Umbilical cord (tissue), 2 donors: ENCODE measurements around the gene NXPH2. TPM values are rescaled to one million over a fixed set of nuclear protein-coding genes. Genes with fewer than 3 reads are reported as not detected.
A peak's percentile ranks its signal among the peaks of the same experiment; 100 is the strongest.
"Not testable (repeated sequence)": the region's sequence is repeated elsewhere in the genome, so short reads cannot be mapped to it uniquely, and the experiment has no call there.

Experiments
- DNase-seq: peaks from one replicate; pipeline ENCODE4 v3.0.0-alpha.2; 2015; ENCODE audit warnings: low spot score
- total RNA-seq: library from RNA; depleted of rRNA; stranded (reverse); fragments of >200 nt; gene quantifications from one replicate; pipeline ENCODE4 v1.2.3, GENCODE V29; 2014; ENCODE audit warnings: low replicate concordance; ENCODE audit not compliant: insufficient read depth

Gene NXPH2
- total RNA-seq, 1 donor from 2014 or later: not detected

DNA sequence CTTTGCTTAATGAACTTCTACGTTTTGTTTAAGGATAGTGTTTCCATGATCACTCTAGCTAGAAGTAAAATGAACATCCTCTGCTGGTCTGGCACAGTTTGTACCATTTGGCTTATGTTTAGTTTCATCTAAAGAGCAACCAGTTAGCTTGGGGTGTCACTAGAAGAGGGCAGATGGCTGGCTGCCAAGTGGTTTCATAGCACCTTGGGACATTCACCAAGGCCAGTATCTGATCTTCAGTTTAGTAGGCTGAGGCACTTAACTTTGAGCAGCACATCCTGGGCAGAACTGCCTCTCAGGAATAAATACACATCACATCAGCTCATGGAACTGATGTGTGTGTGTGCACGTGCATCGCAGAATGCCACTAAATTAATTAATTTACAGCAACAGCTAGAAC is 68.4 kb downstream of the NXPH2 start:
- DNase-seq: no peak

DNA sequence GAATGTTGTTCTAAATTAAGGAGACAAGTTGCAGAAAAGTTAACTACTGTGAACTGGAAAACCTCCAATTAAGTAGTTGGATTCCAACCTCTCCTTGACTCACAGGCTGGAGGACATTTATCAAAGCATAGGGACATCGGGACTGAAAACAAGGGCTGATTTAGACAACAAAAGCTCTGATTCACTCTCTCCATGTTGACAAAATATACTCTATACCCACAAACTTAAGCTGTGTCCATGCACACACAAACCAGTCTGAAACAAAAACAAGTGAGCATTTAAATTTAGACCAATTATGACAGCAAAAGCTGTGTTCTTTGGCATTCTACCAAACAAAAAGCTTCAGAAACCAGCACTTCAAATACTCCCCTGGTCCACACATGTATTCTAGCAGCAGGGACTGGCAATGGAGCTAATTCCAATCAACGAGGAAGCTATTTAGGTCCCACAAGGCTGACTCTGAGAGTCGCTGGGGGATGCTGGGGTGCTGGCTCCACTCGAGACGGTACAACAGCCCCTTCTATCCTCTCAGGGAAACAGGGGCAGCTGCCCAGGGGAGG is 71.4 kb downstream of the NXPH2 start:
- peak; percentile 47 for DNase-seq

DNA sequence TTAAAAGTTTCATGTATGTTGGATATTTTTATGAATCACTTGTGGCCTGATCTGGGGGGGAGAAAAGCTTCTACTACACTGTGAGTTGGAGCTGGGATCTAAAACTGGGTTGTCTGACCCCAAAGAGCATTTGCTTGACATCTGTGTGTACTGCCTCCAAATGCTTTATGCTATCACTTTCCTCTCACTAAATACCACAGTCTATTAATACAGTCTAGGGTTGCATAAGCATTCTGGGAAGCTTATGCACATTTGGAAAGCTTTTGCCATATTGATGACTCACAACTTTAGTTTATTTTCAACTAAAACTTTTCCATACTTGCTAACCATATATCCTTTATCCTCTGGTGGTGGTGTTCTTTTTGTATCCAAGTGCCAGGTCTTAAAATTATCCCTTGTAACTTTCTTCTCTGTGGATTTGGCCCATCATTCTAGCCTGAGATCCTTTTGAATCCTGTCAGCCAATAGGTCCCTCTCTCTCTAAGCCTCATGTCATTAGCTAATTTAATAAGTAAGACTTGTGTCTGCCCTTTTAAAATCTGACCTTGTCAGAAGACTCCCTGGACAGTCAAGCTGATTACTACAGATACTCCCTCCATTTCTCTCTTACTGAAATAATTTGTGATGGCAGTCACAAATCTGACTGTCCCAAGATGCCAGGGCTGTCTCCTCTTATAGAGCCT is 72.7 kb downstream of the NXPH2 start:
- DNase-seq: peak; percentile 87

DNA sequence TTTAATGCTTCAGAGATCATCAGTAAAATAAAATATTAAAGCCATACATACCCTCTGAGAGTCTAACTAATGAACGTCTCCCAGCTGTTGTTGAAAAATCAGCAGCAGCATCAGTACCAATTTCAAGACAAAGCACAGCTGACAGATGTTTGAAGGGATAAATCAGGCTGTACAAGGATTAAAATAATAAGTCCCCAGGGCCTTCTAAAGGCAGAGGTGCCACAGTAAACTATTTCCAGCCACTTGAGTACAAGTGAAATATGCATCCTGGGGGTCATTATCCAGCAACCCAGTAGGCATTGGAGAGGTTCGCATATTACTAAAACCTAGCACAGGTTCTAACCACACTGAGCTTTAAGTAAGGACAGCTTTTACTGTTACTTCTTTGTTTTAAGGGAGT is 76.9 kb downstream of the NXPH2 start:
- DNase-seq: no peak

DNA sequence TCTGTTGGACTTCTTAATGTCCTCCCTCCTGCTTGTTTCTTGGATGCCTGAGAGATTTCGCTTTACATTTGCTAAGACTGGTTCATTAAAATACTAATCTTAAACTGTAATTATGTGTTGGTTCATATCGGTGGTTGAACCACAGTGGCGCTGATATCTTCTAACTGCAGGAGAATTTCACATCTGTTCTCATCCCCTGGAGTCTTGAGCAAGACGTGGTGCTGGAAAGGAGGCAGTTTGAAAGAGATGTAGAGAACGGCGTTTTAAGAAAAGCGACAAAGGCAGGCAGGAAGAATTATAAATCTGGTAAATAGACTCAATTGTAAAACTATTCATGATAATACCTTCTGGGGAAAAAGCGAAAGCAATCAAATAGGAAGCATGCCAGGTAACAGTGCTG is 79.5 kb downstream of the NXPH2 start:
- DNase-seq: no peak

DNA sequence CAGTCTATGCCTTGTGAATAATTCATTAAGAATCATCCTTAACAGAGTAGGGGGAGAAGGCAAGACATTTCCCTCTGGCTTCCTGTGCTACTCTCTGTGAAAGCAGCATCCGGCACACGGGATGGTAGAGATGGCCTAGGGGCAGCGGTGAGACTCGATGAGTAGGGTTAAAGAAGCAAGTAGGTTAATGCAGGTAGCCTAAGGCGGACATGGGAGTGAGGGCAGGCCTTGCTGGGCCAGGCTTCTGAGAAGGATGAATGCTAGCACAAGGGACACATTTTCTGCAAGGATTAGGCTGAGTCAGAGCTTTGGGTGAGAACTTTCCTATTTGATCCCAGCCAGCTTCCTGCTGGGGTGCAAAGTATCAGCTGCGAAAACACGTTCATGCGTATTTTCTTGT is 80.8 kb downstream of the NXPH2 start:
- no peak for DNase-seq

DNA sequence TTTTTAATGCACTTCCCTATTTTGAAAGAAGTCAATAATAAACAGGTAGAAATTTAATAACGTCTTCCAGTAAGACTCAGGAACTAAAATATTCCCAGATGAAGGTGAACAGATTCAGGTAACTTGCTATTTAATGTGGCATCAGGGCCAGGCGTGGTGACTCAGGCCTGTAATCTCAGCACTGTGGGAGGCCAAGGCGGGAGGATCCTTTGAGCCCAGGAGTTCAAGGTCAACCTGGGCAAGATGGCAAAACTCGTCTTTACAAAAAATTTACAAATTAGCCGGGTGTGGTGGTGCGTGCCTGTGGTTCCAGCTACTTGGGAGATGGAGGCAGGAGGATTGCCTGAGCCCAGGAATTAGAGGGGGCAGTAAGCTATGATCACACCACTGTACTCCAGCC is 81.8 kb downstream of the NXPH2 start:
- DNase-seq: no peak

DNA sequence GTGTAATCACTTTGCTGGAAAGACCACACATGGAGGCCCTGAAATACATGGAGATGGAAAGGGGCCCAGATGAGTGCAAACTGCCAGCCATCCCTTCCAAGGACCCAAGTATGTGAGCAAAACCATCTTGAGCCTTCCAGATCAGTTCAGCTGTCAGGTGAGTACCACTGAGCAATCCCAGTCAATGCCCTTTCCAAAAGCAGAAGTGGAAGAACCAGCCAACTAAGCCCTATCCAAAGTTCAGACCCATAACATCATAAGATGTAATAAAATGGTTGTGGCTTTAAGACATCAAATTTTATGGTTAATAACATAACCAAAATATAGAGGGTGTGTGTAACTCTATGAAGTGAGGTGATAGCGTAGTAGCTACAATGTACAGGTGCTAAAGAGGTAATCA is 88.5 kb downstream of the NXPH2 start:
- DNase-seq: no peak

DNA sequence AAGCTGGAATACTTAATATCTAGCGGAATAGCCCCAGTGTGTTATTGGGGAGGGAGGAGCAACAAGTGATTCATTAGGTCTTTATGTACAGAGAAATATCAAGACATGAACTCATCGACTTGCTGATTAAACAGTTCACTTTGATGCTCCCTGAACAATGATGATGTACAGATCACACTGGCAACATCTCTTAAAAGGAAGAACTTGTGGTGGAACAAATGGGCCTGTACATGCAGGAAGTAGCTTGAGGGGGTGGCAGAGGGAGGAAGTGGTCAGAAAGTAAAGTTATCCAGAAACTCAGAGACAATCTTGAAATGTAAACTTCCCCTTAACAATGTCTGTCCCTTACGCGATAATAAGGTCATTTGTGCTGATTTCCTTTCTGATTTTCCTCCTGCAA is 90.5 kb downstream of the NXPH2 start:
- DNase-seq: no peak

DNA sequence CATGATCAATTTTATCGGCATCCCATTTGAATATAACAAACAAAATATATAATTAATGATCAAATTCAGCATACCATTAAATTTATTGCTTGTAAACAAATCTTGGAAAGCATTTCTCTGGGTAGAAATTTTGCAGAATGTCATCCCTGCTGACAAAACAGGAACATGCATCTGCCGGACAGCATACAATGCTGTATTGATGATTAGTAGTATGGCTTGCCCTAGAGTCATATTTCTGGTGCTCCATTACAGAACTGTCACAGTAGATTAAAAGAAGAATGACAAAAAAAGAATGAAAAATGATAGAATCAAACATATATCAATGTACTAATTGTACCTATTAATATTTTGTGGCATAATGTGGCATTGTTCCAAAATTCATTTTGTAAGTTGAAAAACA is 98.0 kb downstream of the NXPH2 start:
- no peak for DNase-seq

DNA sequence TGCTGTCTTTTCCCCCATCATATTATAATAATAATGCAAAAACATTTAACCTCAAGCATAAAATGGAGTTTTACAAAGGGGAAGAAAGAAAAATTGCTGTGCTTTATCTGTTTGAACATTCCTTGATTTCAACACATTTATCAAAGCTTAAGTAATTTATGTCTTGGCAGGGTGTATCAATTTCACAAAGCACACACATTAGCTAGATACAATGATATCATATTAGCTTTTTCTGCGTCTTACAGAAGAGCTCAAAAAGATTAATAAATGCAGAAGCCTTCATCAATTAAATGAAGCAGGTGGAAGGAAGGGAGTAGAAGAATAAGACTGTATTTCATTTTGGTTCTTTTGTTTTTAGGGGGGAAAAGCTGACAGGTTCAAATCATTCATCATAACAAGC is 103.0 kb downstream of the NXPH2 start:
- no peak for DNase-seq

DNA sequence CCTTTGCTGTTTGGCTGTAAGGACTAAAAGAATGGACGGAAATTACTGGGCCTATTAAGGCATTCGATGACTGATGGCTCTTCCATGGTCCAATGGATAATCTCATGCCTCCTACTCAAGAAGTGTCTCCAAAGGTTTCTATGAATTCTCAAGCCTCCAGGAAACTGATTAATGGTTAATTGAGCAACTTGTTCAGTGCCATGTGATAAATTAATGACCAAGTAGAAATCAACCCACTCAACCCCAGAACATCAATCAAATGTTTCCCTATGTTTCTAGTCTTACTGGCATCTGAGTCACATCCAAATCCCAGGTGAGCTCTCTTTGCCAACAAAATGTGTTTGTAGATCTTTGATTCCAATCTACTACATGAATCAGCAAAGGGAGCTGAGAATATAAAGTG is 103.6 kb downstream of the NXPH2 start:
- DNase-seq: no peak

DNA sequence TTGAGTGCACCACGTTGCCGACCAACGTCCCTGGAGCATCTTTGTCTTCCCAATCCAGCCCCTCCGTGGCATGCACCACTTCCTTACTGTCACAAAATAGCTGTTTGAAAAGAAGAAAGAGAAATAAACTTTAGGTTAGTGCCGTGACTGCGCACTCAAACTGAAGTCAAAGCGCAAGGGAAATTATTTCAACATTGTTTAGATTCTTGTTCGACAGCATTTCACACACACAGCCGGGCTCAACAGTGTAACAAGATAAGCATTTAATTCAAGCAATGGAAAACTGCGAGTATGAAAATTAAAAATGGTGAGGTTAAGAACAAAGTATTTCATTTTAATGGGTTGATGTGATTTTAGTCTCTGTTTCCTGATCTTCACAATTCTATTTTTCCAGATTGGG is 108.6 kb downstream of the NXPH2 start:
- no peak for DNase-seq

DNA sequence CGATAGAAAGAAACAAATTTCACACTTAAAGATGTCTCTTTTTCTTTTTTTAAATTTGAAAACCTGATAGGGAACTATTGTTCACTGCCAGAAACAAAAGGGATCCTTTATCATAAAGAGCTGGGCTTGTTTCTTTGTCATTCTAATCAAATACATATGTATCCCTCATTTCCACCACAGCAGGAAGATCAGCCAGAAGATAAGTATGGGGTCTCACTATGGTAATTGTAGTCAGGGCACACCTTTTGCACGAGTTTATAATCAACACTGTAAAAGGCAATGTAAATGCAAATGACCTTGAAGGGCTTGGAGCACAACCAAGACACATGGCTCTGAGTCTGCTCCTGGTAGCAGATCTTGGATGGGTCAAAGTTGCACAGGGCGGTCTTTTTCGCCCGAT is 109.5 kb downstream of the NXPH2 start:
- no peak for DNase-seq

DNA sequence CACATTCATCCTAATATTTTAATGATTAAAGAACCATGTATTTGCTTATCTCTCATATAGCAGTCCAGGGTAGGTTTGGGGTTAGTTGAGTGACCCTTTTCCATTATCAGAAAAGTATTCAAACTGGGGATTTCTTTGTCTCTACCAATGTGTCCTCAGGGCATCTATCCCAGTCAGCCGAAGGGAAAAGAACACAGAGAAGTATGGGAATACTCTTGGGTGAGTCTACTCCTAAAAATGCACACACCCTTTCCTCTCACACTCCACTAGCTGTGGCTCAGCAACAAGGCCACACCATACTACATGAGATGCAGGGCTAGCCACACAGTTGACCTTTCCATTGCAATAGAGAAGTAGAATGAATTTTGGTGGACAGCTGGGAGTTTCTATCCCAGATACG is 114.3 kb downstream of the NXPH2 start:
- no peak for DNase-seq

DNA sequence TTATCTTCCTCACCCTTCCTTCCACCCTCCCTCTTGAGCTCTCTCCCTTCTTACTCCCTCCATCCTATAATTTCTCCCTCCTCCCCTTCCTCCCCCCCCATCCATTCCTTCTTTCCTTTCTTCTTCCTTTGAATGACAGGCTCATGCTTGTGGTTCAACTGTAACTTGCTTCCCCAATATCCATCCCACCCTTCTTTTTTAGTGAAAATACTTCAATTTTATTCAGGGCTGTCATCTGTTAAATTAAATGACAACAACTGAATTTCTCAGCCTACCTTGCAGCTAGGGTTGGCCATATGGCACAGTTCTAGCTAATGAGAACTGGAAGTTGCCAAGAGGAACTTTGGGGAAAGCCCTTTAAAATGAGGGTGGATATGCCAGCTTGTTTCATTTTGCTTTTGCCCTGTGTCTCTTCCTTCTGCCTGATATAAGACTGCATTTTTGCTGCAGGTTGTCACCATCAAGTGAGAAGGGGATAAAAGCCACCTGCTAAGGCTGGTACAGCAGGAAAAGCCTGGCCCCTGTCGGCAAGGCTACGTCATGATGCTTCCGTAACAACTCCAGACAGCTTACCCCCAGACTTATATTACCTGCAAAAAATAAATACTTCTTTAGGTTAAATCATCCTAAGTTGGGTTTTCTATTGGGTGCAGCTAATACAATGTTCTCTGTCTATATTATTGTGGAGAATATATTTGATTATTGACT is 121.8 kb downstream of the NXPH2 start:
- no peak for DNase-seq

DNA sequence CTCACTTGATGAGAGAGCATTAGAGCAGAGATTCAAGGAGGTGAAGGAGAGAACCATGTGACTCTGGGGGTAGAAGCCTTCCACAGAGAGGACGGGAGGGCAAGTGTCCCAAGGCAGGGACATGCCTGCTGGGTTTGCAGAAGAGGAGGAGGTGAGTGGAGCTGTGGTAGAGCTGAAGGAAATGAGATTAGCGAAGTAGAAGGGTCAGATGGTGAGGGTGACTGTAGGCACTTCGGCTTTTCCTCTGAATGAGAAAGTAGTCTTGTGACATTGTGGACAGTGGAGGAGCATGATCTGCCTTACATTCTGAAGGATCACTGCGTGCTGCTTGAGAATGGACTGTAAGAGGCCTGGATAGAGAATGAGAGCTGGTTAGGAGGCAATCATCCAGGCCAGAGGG is 126.0 kb downstream of the NXPH2 start:
- DNase-seq: no peak

DNA sequence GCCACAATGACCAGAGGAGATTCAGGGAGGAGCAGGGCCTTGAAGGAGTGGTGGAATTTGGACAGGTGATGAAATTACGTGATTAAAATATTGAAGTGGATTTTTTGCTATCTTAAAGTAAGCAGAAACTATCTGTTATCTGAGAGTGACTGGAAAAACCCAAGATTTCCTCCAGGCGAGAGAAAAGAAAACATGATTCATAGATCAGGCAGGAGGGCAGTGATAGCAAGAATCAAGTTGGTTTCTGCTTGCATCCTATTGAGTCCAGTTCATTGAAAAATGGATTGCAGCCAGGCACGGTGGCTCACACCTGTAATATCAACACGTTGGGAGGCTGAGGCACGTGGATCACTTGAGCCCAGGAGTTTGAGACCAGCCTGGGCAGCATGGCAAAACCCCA is 127.8 kb downstream of the NXPH2 start:
- peak; percentile 34 for DNase-seq

DNA sequence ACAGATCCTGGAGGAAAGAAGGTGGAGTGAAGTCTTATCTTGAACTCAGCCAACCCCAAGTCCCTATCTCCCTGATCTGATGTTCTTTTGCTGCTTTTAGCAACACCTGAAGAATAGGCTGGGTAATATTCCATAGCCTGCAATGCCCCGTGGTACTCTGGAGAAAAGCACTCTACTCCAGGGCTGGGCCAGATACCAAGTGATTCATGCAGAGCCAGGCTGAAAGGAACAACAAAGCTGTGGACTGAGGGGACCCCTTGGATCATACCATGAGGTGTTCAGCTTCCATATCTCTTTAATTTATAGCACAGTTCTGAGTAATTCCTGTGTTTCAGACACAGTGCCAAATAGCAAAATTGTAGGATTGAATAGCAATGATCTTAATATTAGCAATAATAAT is 130.6 kb downstream of the NXPH2 start:
- no peak for DNase-seq

DNA sequence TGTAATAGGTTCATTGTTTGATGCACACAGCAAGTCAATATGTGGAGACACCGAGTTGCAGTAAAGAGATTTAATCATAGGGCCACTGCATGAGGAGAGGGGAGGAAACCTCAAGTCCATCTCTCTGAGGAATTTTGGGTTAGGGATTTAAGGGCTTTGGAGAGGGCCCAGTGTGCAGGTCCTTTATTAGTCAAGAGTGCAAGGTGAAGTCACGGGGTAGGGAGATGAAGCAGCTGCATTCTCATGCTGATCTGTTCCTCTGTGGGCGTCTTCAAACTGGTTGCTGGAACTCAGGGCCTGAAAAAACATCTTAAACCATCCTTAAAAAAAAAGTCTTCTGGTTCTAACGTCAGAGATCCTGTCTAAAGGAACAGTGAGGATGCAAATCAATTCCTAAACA is 131.6 kb downstream of the NXPH2 start:
- no peak for DNase-seq

DNA sequence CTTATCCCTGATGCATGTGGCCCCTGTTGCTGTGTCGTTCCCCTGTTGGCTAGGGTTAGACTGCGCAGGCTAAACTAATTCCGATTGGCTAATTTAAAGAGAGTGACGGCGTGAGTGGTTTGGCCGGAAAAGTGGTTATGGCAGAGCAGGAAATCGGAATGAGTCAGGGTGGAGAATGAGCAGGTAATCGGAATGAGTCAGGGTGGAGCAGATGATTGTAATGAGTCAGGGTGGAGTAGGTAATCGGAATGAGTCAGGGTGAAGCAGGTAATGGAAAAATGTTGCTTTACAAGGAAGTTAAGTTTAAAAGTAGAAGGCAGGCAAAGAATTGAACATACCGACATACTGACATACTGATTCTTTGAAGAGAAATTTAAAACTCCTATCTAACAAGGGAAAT is 135.4 kb downstream of the NXPH2 start:
- DNase-seq: not testable (repeated sequence)

DNA sequence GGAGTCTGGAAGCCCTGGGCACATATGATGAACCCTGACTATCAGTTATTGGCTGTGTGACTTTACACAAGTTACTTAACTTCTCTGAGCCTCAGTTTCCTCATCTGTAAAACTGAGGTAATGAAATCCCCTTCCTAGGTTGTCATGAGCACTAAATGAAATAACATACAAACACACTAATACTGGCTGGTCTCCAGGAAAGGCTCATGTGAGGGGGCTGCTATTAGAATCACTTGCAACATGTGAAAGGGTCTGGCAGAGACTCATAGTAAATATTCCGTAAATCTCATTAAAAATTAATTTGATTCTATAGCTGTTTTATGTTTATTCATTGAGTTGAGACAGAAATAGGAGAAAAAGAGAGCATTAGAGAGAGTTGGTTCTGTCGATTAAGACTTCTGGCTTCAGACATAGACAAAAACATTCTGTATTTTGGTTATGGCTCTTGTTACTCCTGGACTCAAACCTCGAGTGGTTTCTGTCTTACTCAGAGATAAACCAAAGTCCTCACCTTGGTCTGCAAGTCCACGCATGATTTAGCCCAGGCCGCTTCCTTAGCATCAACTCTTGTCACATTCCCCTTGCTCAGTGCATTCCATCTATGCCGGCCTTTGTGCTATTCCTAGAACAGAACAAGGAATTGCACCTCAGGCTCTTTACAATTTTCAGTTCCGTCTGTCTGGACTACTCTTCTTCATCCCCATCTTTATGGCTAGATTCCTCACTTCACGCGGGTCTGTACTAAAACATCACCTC is 139.1 kb downstream of the NXPH2 start:
- DNase-seq: no peak

DNA sequence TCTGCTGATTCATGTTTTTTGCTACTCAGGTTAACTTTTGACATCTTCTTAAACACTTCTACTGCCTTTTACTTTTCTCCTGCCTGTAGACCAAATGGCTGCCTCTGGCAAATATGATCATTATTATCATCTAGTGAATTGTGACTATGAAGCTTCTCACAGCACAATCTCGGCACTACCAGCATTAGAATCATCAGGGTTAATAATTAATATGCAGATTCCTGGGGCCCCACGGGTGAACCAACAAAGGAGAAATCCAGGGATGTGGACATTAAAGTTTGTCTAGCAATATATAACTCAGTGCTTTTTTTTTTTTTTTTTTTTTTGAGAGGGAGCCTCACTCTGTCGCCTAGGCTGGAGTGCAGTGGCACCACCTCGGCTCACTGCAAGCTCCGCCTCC is 142.5 kb downstream of the NXPH2 start:
- DNase-seq: no peak
